OCI-LY3 (cell line): ENCODE data around the gene EML4.

ENCODE experiments used
- CTCF ChIP-seq: fragments of 200-600, 300-600 bp; sonication (generic); IDR thresholded peaks from 2 replicates; pipeline ENCODE4 v1.5.1; 2014; ENCODE audit warnings: antibody characterized with exemption, low read length, low read depth
- EZH2phosphoT487 ChIP-seq: fragments of 200-600 bp; shearing (Covaris generic); IDR thresholded peaks from 2 replicates; pipeline ENCODE4 v1.6.1; 2018; ENCODE audit warnings: antibody characterized with exemption, mixed run types, low read depth

GRCh38 chr2:42205337-42205736, 36.2 kb downstream of the EML4 start:
- TF ChIP-seq CTCF (no peak), EZH2phosphoT487 (no peak)
